Measurements from ENCODE around the gene SYNJ2. TPM values are rescaled to one million over a fixed set of nuclear protein-coding genes. Genes with fewer than 3 reads are reported as not detected.
A peak's percentile ranks its signal among the peaks of the same experiment; 100 is the strongest.
"Not testable (repeated sequence)": the region's sequence is repeated elsewhere in the genome, so short reads cannot be mapped to it uniquely, and the experiment has no call there.

The SYNJ2 gene
- total RNA-seq, 1 donor from 2014 or later = 7.5 TPM

- no peak for DNase-seq (ENCODE audit: low spot score)
Observed at GRCh38 chr6:157956171-157956730, 25.4 kb upstream of the SYNJ2 start.

GRCh38 chr6:157959451-157960227, 22.0 kb upstream of the SYNJ2 start:
- no peak for DNase-seq (ENCODE audit: low spot score)

GRCh38 chr6:157961153-157961831, 20.4 kb upstream of the SYNJ2 start:
- DNase-seq (ENCODE audit: low spot score) = no peak

DNA sequence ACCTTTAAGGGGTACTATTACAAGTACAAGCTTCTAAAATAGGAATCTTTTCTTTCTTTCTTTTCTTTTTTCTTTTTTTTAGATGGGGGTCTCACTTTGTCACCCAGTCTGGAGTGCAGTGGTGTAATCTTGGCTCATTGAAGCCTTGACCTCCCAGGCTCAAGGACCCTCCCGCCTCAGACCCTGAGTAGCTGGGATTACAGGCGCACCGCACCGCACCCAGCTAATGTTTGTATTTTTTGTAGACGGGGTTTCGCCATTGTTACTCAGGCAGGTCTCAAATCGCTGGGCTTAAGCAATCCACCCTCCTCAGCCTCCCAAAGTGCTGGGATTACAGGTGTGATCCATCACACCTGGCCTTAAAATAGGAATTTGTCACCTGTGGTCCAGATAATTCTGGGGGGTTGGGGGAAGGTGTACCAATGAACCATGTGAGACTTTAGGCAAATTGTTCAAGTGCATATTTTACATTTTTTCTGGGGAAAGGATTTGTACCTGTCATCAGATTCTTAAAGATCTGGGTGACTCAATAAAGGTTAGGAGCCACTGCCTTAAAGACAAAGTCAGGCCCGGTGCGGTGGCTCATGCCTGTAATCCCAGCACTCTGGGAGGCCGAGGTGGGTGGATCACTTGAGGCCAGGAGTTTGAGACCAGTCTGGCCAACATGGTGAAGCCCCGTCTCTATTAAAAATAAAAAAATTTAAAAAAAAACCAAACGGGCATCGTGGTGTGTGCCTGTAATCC, 19.7 kb upstream of the SYNJ2 start:
- no peak for DNase-seq (ENCODE audit: low spot score)

DNA sequence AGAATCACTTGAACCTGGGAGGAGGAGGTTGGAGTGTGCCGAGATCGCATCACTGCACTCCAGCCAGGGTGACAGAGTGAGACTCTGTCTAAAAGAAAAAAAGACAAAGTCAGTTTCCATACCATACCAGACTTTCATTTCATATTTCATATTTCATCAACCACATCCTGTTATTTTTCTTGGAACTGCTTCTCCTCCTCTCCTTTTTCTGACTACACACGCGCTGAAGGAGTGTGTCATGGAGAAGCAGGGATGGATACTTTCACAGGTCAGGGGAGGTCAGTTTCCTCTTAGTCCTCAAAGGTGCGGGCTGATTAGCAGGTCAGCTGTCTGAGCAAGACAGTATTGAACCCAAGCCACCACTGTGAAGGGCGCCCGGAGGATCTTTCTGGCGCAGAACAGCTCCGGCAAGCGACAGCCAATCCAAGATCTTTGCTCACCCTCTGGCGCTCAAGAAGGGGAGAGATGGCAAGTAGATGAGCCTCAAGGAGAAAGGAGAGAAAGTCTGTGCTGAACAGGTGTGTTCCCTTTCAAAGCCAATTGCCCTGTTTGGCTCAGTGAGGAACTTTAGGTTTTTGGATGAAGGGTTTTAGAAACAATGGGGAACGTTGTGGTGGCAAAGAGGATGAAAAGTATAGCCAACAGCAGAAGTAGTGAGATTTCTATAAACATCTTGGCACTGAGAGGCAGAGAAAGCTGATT, 18.9 kb upstream of the SYNJ2 start:
- DNase-seq (ENCODE audit: low spot score) = peak; percentile 43

DNA sequence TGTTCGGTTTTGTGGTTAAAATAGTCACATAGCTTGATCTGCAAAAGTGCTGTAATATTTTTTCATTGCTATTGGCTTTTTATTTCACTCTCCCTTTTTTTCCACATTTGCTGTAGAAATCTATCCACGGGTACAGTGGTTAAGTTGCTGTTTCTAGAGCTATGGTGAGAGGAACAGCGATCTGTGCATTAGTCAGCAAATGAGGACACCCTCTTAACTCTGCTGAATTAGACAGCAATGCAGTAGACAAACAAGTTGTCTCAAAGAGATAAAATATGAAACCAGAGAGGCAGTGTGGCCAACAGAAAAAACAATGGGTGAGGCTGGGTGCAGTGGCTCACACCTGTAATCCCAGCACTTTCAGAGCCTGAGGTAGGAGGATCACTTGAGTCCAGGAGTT, 17.6 kb upstream of the SYNJ2 start:
- no peak for DNase-seq (ENCODE audit: low spot score)

- no peak for DNase-seq (ENCODE audit: low spot score)
Observed at GRCh38 chr6:157965387-157965786, 16.3 kb upstream of the SYNJ2 start.

DNA sequence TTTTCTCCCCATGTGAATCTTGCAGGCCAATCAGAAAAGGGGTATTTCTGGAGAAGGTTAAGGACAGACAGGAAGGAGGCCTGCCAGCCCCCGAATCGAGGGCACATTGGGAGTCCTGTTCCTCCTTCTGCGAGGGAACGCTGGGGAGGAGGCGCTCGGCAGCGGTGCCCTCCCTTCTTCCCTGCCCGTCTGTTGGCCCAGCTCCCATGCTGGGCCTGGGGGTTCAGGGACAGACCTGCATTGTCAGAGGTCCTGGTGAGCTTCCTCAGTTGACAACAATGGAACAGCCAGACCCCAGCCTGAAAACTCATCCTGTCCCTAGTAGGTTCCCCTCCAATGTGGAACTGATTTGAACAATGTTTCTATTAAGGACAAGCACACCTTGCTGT, 15.1 kb upstream of the SYNJ2 start:
- peak; percentile 77 for DNase-seq (ENCODE audit: low spot score)

DNA sequence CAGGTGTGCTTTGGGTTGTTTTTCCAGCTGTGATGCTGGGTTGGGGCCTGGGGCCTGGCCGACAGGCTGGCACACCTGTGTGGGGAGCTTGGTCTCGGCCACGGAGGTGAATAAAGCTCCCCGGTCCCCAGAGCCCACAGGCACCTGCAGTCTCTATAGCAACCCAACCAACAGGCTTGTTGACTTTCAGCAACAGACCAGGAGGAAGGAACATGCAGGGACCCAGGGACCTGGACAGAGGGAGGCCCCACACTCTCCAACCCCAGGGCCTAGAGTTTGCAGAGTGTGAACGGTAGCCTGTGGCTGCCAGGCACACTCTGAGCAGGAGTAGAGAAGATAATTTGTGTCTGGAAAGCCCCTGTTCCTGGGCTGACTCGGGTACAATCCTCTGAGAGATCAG, 14.6 kb upstream of the SYNJ2 start:
- peak; percentile 55 for DNase-seq (ENCODE audit: low spot score)

GRCh38 chr6:157967486-157967885, 14.2 kb upstream of the SYNJ2 start:
- peak; percentile 30 for DNase-seq (ENCODE audit: low spot score)

DNA sequence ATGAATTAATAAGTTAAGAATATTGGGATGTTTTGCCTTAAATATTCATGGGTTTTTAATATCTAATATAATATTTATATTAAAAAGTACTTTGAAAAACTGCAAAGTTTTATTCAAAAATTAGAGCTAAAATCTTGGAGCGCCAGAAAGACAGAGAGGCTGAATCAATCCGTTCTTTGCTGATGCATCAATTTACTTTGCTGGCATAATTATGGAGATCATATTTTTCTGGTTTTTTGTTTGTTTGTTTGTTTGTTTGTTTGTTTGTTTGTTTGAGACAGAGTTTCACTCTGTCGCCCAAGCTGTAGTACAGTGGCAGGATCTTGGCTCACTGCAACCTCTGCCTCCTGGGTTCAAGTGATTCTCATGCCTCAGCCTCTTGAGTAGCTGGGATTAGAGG, 9.5 kb upstream of the SYNJ2 start:
- DNase-seq (ENCODE audit: low spot score) = not testable (repeated sequence)

DNA sequence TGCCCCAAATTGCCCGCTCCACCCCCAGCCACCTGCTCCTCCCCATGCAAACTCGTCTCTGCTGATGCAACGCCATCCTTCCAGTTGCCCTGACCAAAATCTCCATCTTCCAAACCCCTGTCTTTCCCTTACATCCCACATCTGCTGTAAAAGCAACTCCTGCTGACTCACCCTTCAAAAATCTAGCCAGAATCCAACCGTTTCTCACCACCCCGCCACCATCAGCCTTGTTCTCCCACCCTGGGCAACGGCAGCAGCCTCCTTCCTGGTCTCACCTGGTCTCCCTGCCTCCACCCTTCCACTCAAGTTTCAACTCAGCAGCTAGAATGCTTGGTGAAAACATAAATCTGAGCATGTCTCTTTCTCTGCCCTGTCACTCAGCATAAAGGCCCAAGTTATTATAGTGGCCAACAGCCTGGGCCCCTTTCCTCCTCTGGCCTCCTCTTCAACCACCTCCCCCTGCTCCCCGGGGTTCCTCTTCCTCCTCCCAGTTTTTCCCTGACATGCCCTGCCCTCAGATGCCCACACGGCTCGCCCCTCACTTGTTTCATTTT, 7.2 kb upstream of the SYNJ2 start:
- DNase-seq (ENCODE audit: low spot score) = peak; percentile 67

DNA sequence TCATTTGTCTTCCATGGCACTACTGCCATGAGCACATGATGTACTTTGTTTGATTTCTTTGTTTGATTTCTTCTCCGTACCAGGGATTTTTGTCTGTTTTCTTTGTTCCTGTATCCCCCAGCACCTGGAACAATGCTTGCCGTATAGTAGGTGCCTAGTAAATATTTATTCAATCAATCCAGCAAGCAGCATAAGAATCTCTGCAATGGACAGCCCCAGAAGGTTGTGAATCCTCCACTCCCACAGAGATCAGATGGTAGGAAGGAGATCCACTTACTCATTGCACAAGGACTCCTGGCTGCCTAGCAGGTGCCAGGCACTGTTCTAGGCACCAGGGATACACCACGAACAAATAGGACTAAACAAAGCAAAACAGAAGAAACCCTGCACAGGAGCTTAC, 6.7 kb upstream of the SYNJ2 start:
- no peak for DNase-seq (ENCODE audit: low spot score)

- no peak for DNase-seq (ENCODE audit: low spot score)
Observed at GRCh38 chr6:157975456-157975855, 6.2 kb upstream of the SYNJ2 start.

DNA sequence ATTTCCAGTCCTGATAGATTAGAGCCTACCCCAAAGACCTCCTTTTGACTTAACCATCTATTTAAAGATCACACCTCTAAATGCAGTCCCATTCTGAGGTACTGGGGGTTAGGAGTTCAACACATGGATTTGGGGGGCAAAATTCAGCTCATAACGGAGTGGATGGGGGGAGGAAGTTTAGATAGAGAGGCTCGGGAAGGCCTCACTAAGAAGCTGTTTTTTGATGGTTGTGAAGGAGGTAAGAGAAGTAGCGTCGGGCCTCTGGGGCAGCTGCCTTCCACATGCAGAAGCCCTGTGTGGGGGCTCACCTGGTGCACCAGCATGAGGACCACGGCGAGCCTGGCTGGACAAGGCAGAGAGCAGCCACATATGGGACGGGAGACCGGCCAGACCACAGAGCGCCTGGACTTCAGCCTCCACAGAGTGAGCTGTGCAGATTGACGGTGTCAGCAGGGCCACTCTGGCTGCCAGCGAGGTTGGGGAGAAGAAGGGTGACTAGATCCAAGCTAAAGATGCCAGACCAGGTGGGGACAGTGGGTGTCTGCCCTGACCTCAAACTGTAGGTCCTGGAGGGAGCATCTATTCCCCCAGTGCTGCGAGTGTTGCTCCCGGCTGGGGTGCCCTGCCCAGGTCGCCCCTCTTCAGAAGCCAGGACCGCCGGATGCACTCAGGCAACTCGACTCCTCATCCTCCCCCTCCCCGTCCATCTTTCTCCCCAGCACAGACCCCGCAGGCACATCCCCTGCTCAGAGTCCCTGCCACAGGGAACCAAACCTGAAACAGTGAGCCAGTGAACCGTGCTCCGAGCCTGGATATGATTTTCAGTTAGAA, 5.1 kb upstream of the SYNJ2 start:
- peak; percentile 69 for DNase-seq (ENCODE audit: low spot score)

- DNase-seq (ENCODE audit: low spot score) = peak; percentile 82
Observed at GRCh38 chr6:157977176-157977804, 4.4 kb upstream of the SYNJ2 start.

- peak; percentile 41 for DNase-seq (ENCODE audit: low spot score)
Observed at GRCh38 chr6:157978021-157978783, 3.5 kb upstream of the SYNJ2 start.

- DNase-seq (ENCODE audit: low spot score) = peak; percentile 89
Observed at GRCh38 chr6:157980288-157981131, 1.2 kb upstream of the SYNJ2 start.

All from mesenteric fat pad (tissue), 1 donor.